HG03159 (cell line): ENCODE data around the gene SLC38A8.

ENCODE experiments used
- ATAC-seq: cut with Tn5 transposase; IDR thresholded peaks from one replicate; pipeline ENCODE4 v1.9.1; 2021; ENCODE audit warnings: mild to moderate bottlenecking, moderate library complexity; ENCODE audit not compliant: unreplicated experiment

Gene SLC38A8

GRCh38 chr16:84068783-84069462, 26.3 kb upstream of the SLC38A8 start:
- no peak for ATAC-seq

GRCh38 chr16:84068041-84068440, 25.4 kb upstream of the SLC38A8 start:
- ATAC-seq = no peak

GRCh38 chr16:84067640-84068039, 25.0 kb upstream of the SLC38A8 start:
- ATAC-seq = no peak

- no peak for ATAC-seq
These were observed 23.0 kb upstream of the SLC38A8 start for GRCh38 chr16:84065536-84066132.

GRCh38 chr16:84063980-84064379, 21.4 kb upstream of the SLC38A8 start:
- ATAC-seq = no peak

- no peak for ATAC-seq
These were observed 20.4 kb upstream of the SLC38A8 start for GRCh38 chr16:84062734-84063640.

- no peak for ATAC-seq
These were observed 18.7 kb upstream of the SLC38A8 start for GRCh38 chr16:84061236-84061819.

- no peak for ATAC-seq
These were observed 17.6 kb upstream of the SLC38A8 start for GRCh38 chr16:84059946-84060901.

- ATAC-seq = no peak
These were observed 16.5 kb upstream of the SLC38A8 start for GRCh38 chr16:84059111-84059510.

- ATAC-seq = no peak
These were observed 16.1 kb upstream of the SLC38A8 start for GRCh38 chr16:84058664-84059063.

GRCh38 chr16:84058211-84058610, 15.6 kb upstream of the SLC38A8 start:
- ATAC-seq = no peak

GRCh38 chr16:84056933-84057332, 14.3 kb upstream of the SLC38A8 start:
- ATAC-seq = no peak

- no peak for ATAC-seq
These were observed 13.4 kb upstream of the SLC38A8 start for GRCh38 chr16:84055801-84056634.

GRCh38 chr16:84055366-84055765, 12.8 kb upstream of the SLC38A8 start:
- ATAC-seq = no peak

- ATAC-seq = no peak
These were observed 12.3 kb upstream of the SLC38A8 start for GRCh38 chr16:84054916-84055315.

- no peak for ATAC-seq
These were observed 11.7 kb upstream of the SLC38A8 start for GRCh38 chr16:84054271-84054670.

- no peak for ATAC-seq
These were observed 10.6 kb upstream of the SLC38A8 start for GRCh38 chr16:84053237-84053636.

GRCh38 chr16:84052071-84052622, 9.6 kb upstream of the SLC38A8 start:
- ATAC-seq = no peak

GRCh38 chr16:84050316-84050715, 7.7 kb upstream of the SLC38A8 start:
- no peak for ATAC-seq
